DOHH2 (cell line): ENCODE measurements around the gene KRTAP5-5.

Experiments used
- CTCF ChIP-seq: fragments of 200-600 bp; sonication (generic); IDR thresholded peaks from one replicate; pipeline ENCODE4 v1.5.1; 2014; ENCODE audit warnings: antibody characterized with exemption, mild to moderate bottlenecking, low read depth, low read length; ENCODE audit not compliant: poor library complexity, severe bottlenecking
- EZH2phosphoT487 ChIP-seq: fragments of 200-600 bp; sonication (generic); IDR thresholded peaks from 2 replicates; pipeline ENCODE4 v1.6.1; 2017; ENCODE audit warnings: borderline replicate concordance, mild to moderate bottlenecking, antibody characterized with exemption, low read length, moderate library complexity, mixed read lengths

DNA sequence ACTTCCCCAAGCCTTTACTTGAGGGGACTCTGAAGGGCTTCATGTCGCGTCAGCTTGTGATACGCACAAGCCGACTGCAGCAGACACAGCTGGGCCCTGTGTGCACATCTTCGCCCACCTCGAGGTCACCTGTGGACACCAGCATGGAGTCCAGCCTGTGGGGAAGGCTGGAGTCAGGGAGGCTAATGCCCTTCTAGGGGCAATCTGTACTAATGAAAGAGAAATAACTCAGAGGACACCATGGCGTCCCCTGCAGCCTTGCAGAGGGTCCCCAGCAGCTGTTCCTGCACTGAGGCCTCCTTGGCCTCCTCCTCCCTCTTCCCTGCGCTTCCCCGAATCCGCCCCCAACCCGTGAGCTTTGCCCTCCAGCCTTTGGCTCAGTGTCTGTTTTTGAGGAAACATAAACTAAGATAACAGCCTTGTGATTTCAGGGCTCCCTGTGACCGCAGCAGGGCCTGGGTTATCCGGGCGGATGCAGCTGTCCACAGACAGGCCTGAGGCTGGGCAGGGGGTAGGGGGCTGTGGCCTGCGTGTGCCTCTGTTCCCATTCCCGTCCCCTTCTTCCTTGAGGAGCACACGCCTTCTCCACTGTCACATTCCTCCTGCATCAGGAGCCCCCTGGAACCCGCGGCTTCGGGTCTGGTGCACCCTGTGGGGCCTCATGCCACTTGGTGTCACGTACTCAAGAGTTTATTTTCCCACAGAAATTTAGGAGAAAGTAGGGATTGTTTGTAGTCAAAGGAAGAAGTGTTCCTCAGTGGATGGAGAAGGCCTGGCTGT, 25.0 kb downstream of the KRTAP5-5 start:
- TF ChIP-seq CTCF (no peak), EZH2phosphoT487 (no peak)
